Neural progenitor cell (in vitro differentiated cells): ENCODE data around the gene GNAT3.

Source experiments
- EZH2phosphoT487 ChIP-seq: fragments of 200-600 bp; sonication (generic); IDR thresholded peaks from 2 replicates; pipeline ENCODE4 v1.6.1; 2017; ENCODE audit warnings: antibody characterized with exemption
- TF ChIP-seq, protein P1 (sequence below): fragments of 200-600 bp; sonication (generic); IDR thresholded peaks from 2 replicates; pipeline ENCODE4 v1.5.1; 2017; ENCODE audit warnings: antibody characterized with exemption, mild to moderate bottlenecking

DNA sequence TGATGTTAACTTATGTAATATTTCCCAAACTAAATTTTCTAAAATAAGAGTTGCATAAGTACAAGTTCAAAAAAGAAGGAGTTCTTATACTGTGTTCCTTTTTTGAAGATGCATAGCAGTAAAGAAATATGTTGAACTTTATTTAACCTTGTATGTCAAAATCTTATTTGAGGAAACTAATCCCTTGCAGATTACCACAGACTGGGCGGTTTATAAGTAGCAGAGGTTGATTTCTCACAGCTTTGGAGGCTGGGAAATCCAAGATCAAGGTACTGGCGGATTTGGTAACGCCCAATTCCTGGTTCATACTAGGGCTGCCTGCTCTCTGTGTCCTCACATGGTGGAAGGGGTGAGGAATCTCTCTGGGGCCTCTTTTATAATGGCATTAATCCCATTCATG is 68.5 kb downstream of the GNAT3 start:
- no peak for TF ChIP-seq EZH2phosphoT487
- TF ChIP-seq, protein P1, sequence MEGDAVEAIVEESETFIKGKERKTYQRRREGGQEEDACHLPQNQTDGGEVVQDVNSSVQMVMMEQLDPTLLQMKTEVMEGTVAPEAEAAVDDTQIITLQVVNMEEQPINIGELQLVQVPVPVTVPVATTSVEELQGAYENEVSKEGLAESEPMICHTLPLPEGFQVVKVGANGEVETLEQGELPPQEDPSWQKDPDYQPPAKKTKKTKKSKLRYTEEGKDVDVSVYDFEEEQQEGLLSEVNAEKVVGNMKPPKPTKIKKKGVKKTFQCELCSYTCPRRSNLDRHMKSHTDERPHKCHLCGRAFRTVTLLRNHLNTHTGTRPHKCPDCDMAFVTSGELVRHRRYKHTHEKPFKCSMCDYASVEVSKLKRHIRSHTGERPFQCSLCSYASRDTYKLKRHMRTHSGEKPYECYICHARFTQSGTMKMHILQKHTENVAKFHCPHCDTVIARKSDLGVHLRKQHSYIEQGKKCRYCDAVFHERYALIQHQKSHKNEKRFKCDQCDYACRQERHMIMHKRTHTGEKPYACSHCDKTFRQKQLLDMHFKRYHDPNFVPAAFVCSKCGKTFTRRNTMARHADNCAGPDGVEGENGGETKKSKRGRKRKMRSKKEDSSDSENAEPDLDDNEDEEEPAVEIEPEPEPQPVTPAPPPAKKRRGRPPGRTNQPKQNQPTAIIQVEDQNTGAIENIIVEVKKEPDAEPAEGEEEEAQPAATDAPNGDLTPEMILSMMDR: no peak
